HEK293 (cell line): ENCODE measurements around the gene ART5.

Source experiments
- CTCF ChIA-PET: fragments of 350-600 bp; formaldehyde crosslinking; extraction: SDS; loops from one replicate; lab custom pipeline; 2021; ENCODE audit warnings: antibody characterized with exemption; lab: Yijun Ruan, JAX
- POLR2A ChIA-PET: fragments of 300-600 bp; formaldehyde crosslinking; extraction: SDS; loops from one replicate; lab custom pipeline; 2020; ENCODE audit warnings: antibody characterized with exemption, inconsistent platforms; lab: Yijun Ruan, JAX
- H3K27ac ChIP-seq: fragments of 200-500 bp; sonication (Bioruptor generic); 2 replicates; pipeline ENCODE4 v1.5.1; 2014; ENCODE audit warnings: low read depth, low read length, control low read depth, inconsistent platforms; ENCODE audit errors: extremely low read depth
- H3K36me3 ChIP-seq, 2 experiments: fragments of 200-500 bp in 1 of 2; sonication (Bioruptor generic) in 1 of 2; 1 replicate in 1 of 2; 2 replicates in 1 of 2; pipeline ENCODE4 v1.5.1; 2014 to 2017; ENCODE audit warnings: inconsistent platforms in 2 of 2, low read length in 2 of 2; ENCODE audit not compliant: control insufficient read depth in 2 of 2, insufficient read depth in 1 of 2
- H3K4me1 ChIP-seq: fragments of 200-500 bp; sonication (Bioruptor generic); 2 replicates; pipeline ENCODE4 v1.5.1; 2014; ENCODE audit warnings: mild to moderate bottlenecking, low read length, inconsistent platforms; ENCODE audit not compliant: control insufficient read depth, insufficient read depth
- H3K4me3 ChIP-seq: 2 replicates; pipeline ENCODE4 v1.5.1; 2011; ENCODE audit warnings: low read depth, mild to moderate bottlenecking, control low read depth, low read length, moderate library complexity
- H3K9me3 ChIP-seq: fragments of 200-500 bp; sonication (Bioruptor generic); 2 replicates; pipeline ENCODE4 v1.5.1; 2014; ENCODE audit warnings: low read depth, low read length, inconsistent platforms; ENCODE audit not compliant: control insufficient read depth, insufficient read depth
- ATF2 ChIP-seq: fragments of 450-650 bp; formaldehyde crosslinking; IDR thresholded peaks from 2 replicates; pipeline ENCODE4 v1.5.1; 2016; ENCODE audit warnings: missing biosample characterization, missing genetic modification characterization, low read depth
- HOXD13 ChIP-seq: sonication (generic); formaldehyde crosslinking; IDR thresholded peaks from 2 replicates; pipeline ENCODE4 v1.8.0; 2022; ENCODE audit warnings: missing genetic modification reagents, borderline replicate concordance
- OVOL3 ChIP-seq: fragments of 450-650 bp; formaldehyde crosslinking; IDR thresholded peaks from 2 replicates; pipeline ENCODE4 v1.5.1; 2016; ENCODE audit warnings: missing biosample characterization, missing genetic modification characterization
- PRDM6 ChIP-seq: fragments of 450-650 bp; formaldehyde crosslinking; IDR thresholded peaks from 2 replicates; pipeline ENCODE4 v1.5.1; 2017; ENCODE audit warnings: missing biosample characterization, missing genetic modification characterization
- SETDB1 ChIP-seq: IDR thresholded peaks from one replicate; pipeline ENCODE4 v1.6.1; 2017; ENCODE audit warnings: mild to moderate bottlenecking, low read length, moderate library complexity, mixed read lengths; ENCODE audit not compliant: insufficient read length
- YY1 ChIP-seq: fragments of 450-650 bp; formaldehyde crosslinking; IDR thresholded peaks from 2 replicates; pipeline ENCODE4 v1.5.1; 2018; ENCODE audit warnings: missing biosample characterization, missing genetic modification characterization
- ZBTB10 ChIP-seq: fragments of 450-650 bp; formaldehyde crosslinking; IDR thresholded peaks from 2 replicates; pipeline ENCODE4 v1.5.1; 2016; ENCODE audit warnings: missing biosample characterization, missing genetic modification characterization
- ZFP69B ChIP-seq: fragments of 450-650 bp; formaldehyde crosslinking; IDR thresholded peaks from 2 replicates; pipeline ENCODE4 v1.5.1; 2016; ENCODE audit warnings: missing biosample characterization, missing genetic modification characterization
- ZNF146 ChIP-seq: fragments of 450-650 bp; formaldehyde crosslinking; IDR thresholded peaks from 2 replicates; pipeline ENCODE4 v1.5.1; 2016; ENCODE audit warnings: missing biosample characterization, missing genetic modification characterization
- ZNF148 ChIP-seq: fragments of 450-650 bp; formaldehyde crosslinking; IDR thresholded peaks from 2 replicates; pipeline ENCODE4 v1.5.0; 2017; ENCODE audit warnings: missing biosample characterization, missing genetic modification characterization, borderline replicate concordance
- ZNF561 ChIP-seq: fragments of 450-650 bp; IDR thresholded peaks from 2 replicates; pipeline ENCODE4 v1.5.1; 2018; ENCODE audit warnings: missing biosample characterization, missing genetic modification characterization, borderline replicate concordance
- ZNF580 ChIP-seq: fragments of 450-650 bp; formaldehyde crosslinking; IDR thresholded peaks from 2 replicates; pipeline ENCODE4 v1.5.1; 2016; ENCODE audit warnings: missing biosample characterization, missing genetic modification characterization
- ZNF645 ChIP-seq: fragments of 450-650 bp; formaldehyde crosslinking; IDR thresholded peaks from 2 replicates; pipeline ENCODE4; 2016; ENCODE audit warnings: missing biosample characterization, missing genetic modification characterization
- ZNF660 ChIP-seq: fragments of 450-650 bp; IDR thresholded peaks from 2 replicates; pipeline ENCODE4 v1.5.1; 2018; ENCODE audit warnings: missing biosample characterization, mild to moderate bottlenecking, missing genetic modification characterization
- ZNF704 ChIP-seq: fragments of 450-650 bp; formaldehyde crosslinking; IDR thresholded peaks from 2 replicates; pipeline ENCODE4 v1.5.1; 2016; ENCODE audit warnings: missing biosample characterization, missing genetic modification characterization
- ZNF792 ChIP-seq: fragments of 450-650 bp; formaldehyde crosslinking; IDR thresholded peaks from 2 replicates; pipeline ENCODE4 v1.5.1; 2016; ENCODE audit warnings: missing biosample characterization, missing genetic modification characterization
- ZNF843 ChIP-seq: fragments of 450-650 bp; formaldehyde crosslinking; IDR thresholded peaks from 2 replicates; pipeline ENCODE4 v1.5.1; 2016; ENCODE audit warnings: missing biosample characterization, missing genetic modification characterization
- ZSCAN5A ChIP-seq: fragments of 450-650 bp; formaldehyde crosslinking; IDR thresholded peaks from 2 replicates; pipeline ENCODE4 v1.5.1; 2016; ENCODE audit warnings: missing biosample characterization, missing genetic modification characterization

Gene ART5

GRCh38 chr11:3623767-3624458 lies 17.9 kb downstream of the ART5 start:
- H3K4me1 ChIP-seq = no peaks in the 10 kb centered on the region
- POLR2A ChIA-PET = no interaction called here
- TF ChIP-seq ZNF645 = no peak
- TF ChIP-seq ZNF704 (tag by site-specific recombination) = no peak
- no peak for TF ChIP-seq HOXD13
- TF ChIP-seq ZNF660 (tag by site-specific recombination) = no peak
- no peak for TF ChIP-seq ZFP69B
- TF ChIP-seq ZNF580 (tag by site-specific recombination) = no peak
- TF ChIP-seq YY1 (tag by site-specific recombination) = no peak
- TF ChIP-seq ZSCAN5A (tag by site-specific recombination) = no peak
- no peak for TF ChIP-seq SETDB1
- TF ChIP-seq ZBTB10 (tag by site-specific recombination) = no peak
- TF ChIP-seq ZNF148 (tag by site-specific recombination) = no peak
- TF ChIP-seq ATF2 (tag by site-specific recombination) = no peak
- no peak for TF ChIP-seq PRDM6 (tag by site-specific recombination)
- TF ChIP-seq ZNF561 (tag by site-specific recombination) = no peak
- TF ChIP-seq ZNF146 (tag by site-specific recombination) = no peak
- TF ChIP-seq ZNF792 (tag by site-specific recombination) = no peak
- no peak for TF ChIP-seq ZNF843
- no peak for TF ChIP-seq OVOL3 (tag by site-specific recombination)
- H3K9me3 ChIP-seq = no peaks in the 10 kb centered on the region
- H3K36me3 ChIP-seq = no peaks in the 10 kb centered on the region
- CTCF ChIA-PET = no interaction called here
- H3K27ac ChIP-seq = no peak overlapping the region
- no peak overlapping the region for H3K4me3 ChIP-seq
